Activated CD4-positive, alpha-beta T cell treated with anti-CD3 and anti-CD28 coated beads, Interleukin-2, amount 50 U/mL, for 48 hours (primary cell): ENCODE data around the gene FBXO10.

Experiments
- DNase-seq, 2 experiments: peaks; one replicate each; pipeline ENCODE4 v3.0.0-alpha.2; 2020

The FBXO10 gene

GRCh38 chr9:37592108-37592951, 16.1 kb upstream of the FBXO10 start, which contains the start of gene TOMM5:
Gene TOMM5 (minus strand): TSS chr9:37592597. CDS start chr9:37592532, 65 bp downstream.
- peak; percentile 91 to 93 for DNase-seq

- DNase-seq: no peak
Observed at GRCh38 chr9:37587521-37587920, 11.3 kb upstream of the FBXO10 start.

- DNase-seq: no peak
Observed at GRCh38 chr9:37583522-37584121, 7.4 kb upstream of the FBXO10 start.

- no peak for DNase-seq
Observed at GRCh38 chr9:37582548-37583157, 6.5 kb upstream of the FBXO10 start.

GRCh38 chr9:37575511-37575914, 667 bp downstream of the FBXO10 start:
- DNase-seq: no peak

GRCh38 chr9:37575001-37575400, 1.2 kb downstream of the FBXO10 start:
- DNase-seq: no peak

GRCh38 chr9:37574241-37574721, 1.9 kb downstream of the FBXO10 start:
- no peak for DNase-seq

- no peak for DNase-seq
Observed at GRCh38 chr9:37571282-37571681, 4.9 kb downstream of the FBXO10 start.

GRCh38 chr9:37566716-37567115, 9.5 kb downstream of the FBXO10 start:
- DNase-seq: no peak

GRCh38 chr9:37565661-37566618, 10.2 kb downstream of the FBXO10 start:
- no peak for DNase-seq

- DNase-seq: no peak
Observed at GRCh38 chr9:37564916-37565315, 11.3 kb downstream of the FBXO10 start.

GRCh38 chr9:37563806-37564513, 12.2 kb downstream of the FBXO10 start:
- DNase-seq: no peak

GRCh38 chr9:37562826-37563225, 13.4 kb downstream of the FBXO10 start:
- no peak for DNase-seq

- DNase-seq: no peak
Observed at GRCh38 chr9:37561682-37562081, 14.5 kb downstream of the FBXO10 start.

GRCh38 chr9:37559855-37560592, 16.2 kb downstream of the FBXO10 start:
- no peak for DNase-seq

- DNase-seq: no peak
Observed at GRCh38 chr9:37559125-37559524, 17.1 kb downstream of the FBXO10 start.

GRCh38 chr9:37555786-37556185, 20.4 kb downstream of the FBXO10 start:
- no peak for DNase-seq

- DNase-seq: no peak
Observed at GRCh38 chr9:37554318-37554717, 21.9 kb downstream of the FBXO10 start.

GRCh38 chr9:37551888-37552287, 24.3 kb downstream of the FBXO10 start:
- no peak for DNase-seq

- no peak for DNase-seq
Observed at GRCh38 chr9:37551468-37551867, 24.7 kb downstream of the FBXO10 start.

GRCh38 chr9:37550781-37551180, 25.4 kb downstream of the FBXO10 start:
- no peak for DNase-seq
